Adrenal gland (tissue), 12 donors: Measurements from ENCODE around the gene NIPSNAP3A. TPM values are rescaled to one million over a fixed set of nuclear protein-coding genes. Genes with fewer than 3 reads are reported as not detected.

Source experiments
- DNase-seq, 7 donors: peaks; one replicate each; pipeline ENCODE4 v3.0.0-alpha.2; 2019 to 2020
- H3K27ac ChIP-seq, 5 donors: fragments of 200-600 bp; sonication (generic) in 4 of 5; 1 replicate in 3 of 5; 2 replicates in 2 of 5; pipeline versions ENCODE4 v1.5.1 to v1.8.0; 2016 to 2020; ENCODE audit warnings: mild to moderate bottlenecking in 1 of 5
- H3K27me3 ChIP-seq: fragments of 200-600 bp; 2 replicates; pipeline ENCODE4 v1.8.0; 2021
- H3K36me3 ChIP-seq, 2 donors: fragments of 200-600 bp; replicated peaks in 1 of 2; 1 replicate in 1 of 2; 2 replicates in 1 of 2; pipeline versions ENCODE4 v1.5.1 to v1.8.0; 2018 to 2022
- H3K4me1 ChIP-seq, 2 donors: fragments of 200-600 bp; replicated peaks in 1 of 2; 1 replicate in 1 of 2; 2 replicates in 1 of 2; pipeline versions ENCODE4 v1.5.1 to v1.8.0; 2018 to 2021
- H3K4me3 ChIP-seq, 4 donors: fragments of 200-600 bp; sonication (generic) in 3 of 4; one replicate each; pipeline ENCODE4 v1.5.1; 2016 to 2018
- H3K9me3 ChIP-seq, 3 donors: fragments of 200-600 bp; sonication (generic) in 1 of 3; replicated peaks in 1 of 3; 1 replicate in 2 of 3; 2 replicates in 1 of 3; pipeline versions ENCODE4 v1.5.1 to v1.8.0; 2016 to 2021
- CTCF ChIP-seq, 6 experiments: fragments of 450-650 bp in 4 of 6; fragments of 200-600 bp in 2 of 6; sonication (generic) in 1 of 6; IDR thresholded peaks; 1 replicate in 5 of 6; 2 replicates in 1 of 6; pipeline versions ENCODE4 v1.5.1 to v1.8.0; 2016 to 2021; ENCODE audit warnings: antibody characterized with exemption in 6 of 6, mild to moderate bottlenecking in 2 of 6, moderate library complexity in 1 of 6
- POLR2A ChIP-seq, 2 donors: fragments of 450-650 bp; IDR thresholded peaks; one replicate each; pipeline ENCODE4 v1.6.1; 2017; ENCODE audit warnings: antibody characterized with exemption in 2 of 2, mild to moderate bottlenecking in 2 of 2, moderate library complexity in 1 of 2
- WGBS, 4 donors: extraction: QIAGEN DNeasy Blood & Tissue Kit in 2 of 4; methylation state at CpG; one replicate each; pipeline versions ENCODE4 v1.1.5 to v1.1.7; 2013 to 2017; 5-methylcytosine and 5-hydroxymethylcytosine counted together
- intact Hi-C, 2 donors: fragments of 100-400 bp; cut with DNase I; formaldehyde crosslinking; loops; one replicate each; pipeline versions ENCODE4 v1.14.1 to v1.15.0; 2022 to 2023
- polyA plus RNA-seq, 3 donors: library from polyadenylated mRNA; stranded (reverse); fragments of 200-250 nt in 2 of 3; fragments of 350-450 nt in 1 of 3; fragmentation: Illumina TruSeq in 1 of 3; extraction: RNeasy Lipid Tissue Mini Kit (QIAGEN cat#74804) in 1 of 3; gene quantifications; one replicate each; pipeline ENCODE4 v1.2.3, GENCODE V29; 2013 to 2014
- total RNA-seq, 9 donors: library from RNA; depleted of rRNA in 4 of 9; stranded (reverse); fragments of >200 nt in 4 of 9; fragments of 120-200 nt in 1 of 9; fragmentation: NEBNext Ultra II Directional in 1 of 9; extraction: Animal tissue kit (Norgen Biotek cat#: 25700) in 1 of 9; gene quantifications; one replicate each; pipeline versions ENCODE4 v1.1.0 to v1.2.4, GENCODE V29; 2013 to 2023
- donor health status: healthy with polysubstance abuse.
- donor health status: Bipolar disorder and iron deficiency.
- donor health status: DM: yes; HTN: yes; CAD: no.
- donor health status: DM: no; HTN: no; CAD: no.
- donor health status: DM: no; HTN: no; CAD: no.
- donor health status: DM: yes; HTN: yes; CAD: no.

Gene NIPSNAP3A
- total and polyA plus RNA-seq, 12 donors, result 18.3 to 164 (median 43.7) TPM

- H3K27ac ChIP-seq, result peak overlapping the region in 3 of 5 donors; percentile 7 to 82 (median 71)
- DNase-seq, result peak in 1 of 7 donors; percentile 21
- peaks cover 0 to 22% of the 10 kb centered on the region in 2 donors for H3K36me3 ChIP-seq
- H3K4me1 ChIP-seq, result peaks cover 23 to 63% of the 10 kb centered on the region in 2 donors
- H3K4me3 ChIP-seq, result no peak overlapping the region
- TF ChIP-seq CTCF (IDR thresholded peaks at IDR 0.05) (no peak), POLR2A (IDR thresholded peaks at IDR 0.05) (no peak)
- no peaks in the 10 kb centered on the region for H3K27me3 ChIP-seq
- WGBS, 4 donors, result 70 to 77% (median 77%) methylated on average over 9 of the region's 9 CpGs
- no peaks in the 10 kb centered on the region for H3K9me3 ChIP-seq
- intact Hi-C loops, result no loop called here
These were observed 32.6 kb downstream of the NIPSNAP3A start for GRCh38 chr9:104779946-104780535.

- peak overlapping the region in 3 of 5 donors; percentile 7 to 71 (median 62) for H3K27ac ChIP-seq
- H3K4me3 ChIP-seq, result peak overlapping the region in 1 of 4 donors; percentile 10
- intact Hi-C loops, result no loop called here
- peaks cover 23 to 55% of the 10 kb centered on the region in 2 donors for H3K4me1 ChIP-seq
- DNase-seq, result peak in 1 of 7 donors; percentile 27
- no peaks in the 10 kb centered on the region for H3K9me3 ChIP-seq
- peaks cover 0 to 31% of the 10 kb centered on the region in 2 donors for H3K36me3 ChIP-seq
- 39 to 75% (median 58%) methylated on average over 1 of the region's 1 CpG for WGBS, 4 donors
- TF ChIP-seq POLR2A (IDR thresholded peaks at IDR 0.05) (no peak), CTCF (IDR thresholded peaks at IDR 0.05) (peak; percentile 16 to 59 (median 48))
- H3K27me3 ChIP-seq, result no peaks in the 10 kb centered on the region
These were observed 33.4 kb downstream of the NIPSNAP3A start for GRCh38 chr9:104780796-104781395.

DNA sequence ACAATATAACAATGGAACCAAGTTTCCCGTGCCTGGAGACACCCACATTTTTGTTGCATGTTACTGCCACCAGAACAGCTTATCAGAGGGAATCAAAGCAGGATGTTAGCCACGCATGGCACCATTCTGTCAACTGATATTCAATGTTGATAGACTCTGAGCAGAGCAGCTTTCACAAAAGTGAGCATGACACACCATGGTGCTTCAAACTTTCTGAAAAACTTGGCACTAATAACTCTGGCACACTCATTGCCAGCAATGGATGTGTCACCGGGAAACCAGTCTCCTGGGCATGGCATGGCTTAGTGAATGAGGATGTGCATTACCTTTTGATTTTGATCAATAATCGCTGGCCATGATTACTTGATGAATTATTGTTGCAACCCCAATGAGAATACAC, 36.1 kb downstream of the NIPSNAP3A start:
- Histone ChIP-seq H3K27ac (peak overlapping the region in 3 of 5 donors; percentile 4 to 33 (median 30)), H3K4me3 (no peak overlapping the region), H3K36me3 (peaks cover 0 to 57% of the 10 kb centered on the region in 2 donors), H3K4me1 (peaks cover 15 to 54% of the 10 kb centered on the region in 2 donors), H3K27me3 (no peaks in the 10 kb centered on the region), H3K9me3 (no peaks in the 10 kb centered on the region)
- peak in 2 of 7 donors; percentile 51 to 53 for DNase-seq
- WGBS, 4 donors, result 58 to 70% (median 60%) methylated on average over 3 to 4 of the region's 4 CpGs
- intact Hi-C loops, result no loop called here
- TF ChIP-seq CTCF (IDR thresholded peaks at IDR 0.05), result no peak

DNA sequence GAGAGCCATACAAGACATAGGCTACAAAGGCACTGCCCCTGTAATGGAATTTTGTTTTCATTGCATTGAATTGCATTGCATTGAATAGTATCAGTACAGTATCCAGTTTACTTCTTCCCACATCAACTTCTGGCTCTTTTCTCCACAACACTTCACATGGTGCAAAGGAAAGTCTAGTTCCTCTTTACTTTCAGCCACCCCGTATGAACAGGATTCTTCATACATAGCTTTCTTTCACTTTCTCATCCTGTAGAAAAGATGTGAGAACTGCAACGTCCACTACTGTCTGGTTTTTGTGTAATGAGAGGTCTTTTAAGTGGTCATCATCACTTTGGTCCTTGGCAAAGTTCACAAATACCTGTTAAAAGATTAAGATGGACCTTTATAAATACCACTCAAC, 36.6 kb downstream of the NIPSNAP3A start:
- DNase-seq, result no peak
- intact Hi-C loops, result no loop called here
- H3K36me3 ChIP-seq, result peaks cover 0 to 63% of the 10 kb centered on the region in 2 donors
- peaks cover 15 to 59% of the 10 kb centered on the region in 2 donors for H3K4me1 ChIP-seq
- no peaks in the 10 kb centered on the region for H3K9me3 ChIP-seq
- no peaks in the 10 kb centered on the region for H3K27me3 ChIP-seq
- TF ChIP-seq POLR2A (IDR thresholded peaks at IDR 0.05) (no peak), CTCF (IDR thresholded peaks at IDR 0.05) (no peak)
- WGBS, 4 donors, result 36 to 48% (median 44%) methylated on average over 2 of the region's 2 CpGs
- peak overlapping the region in 2 of 5 donors; percentile 30 to 32 for H3K27ac ChIP-seq
- no peak overlapping the region for H3K4me3 ChIP-seq
